GM03348 (cell line): ENCODE measurements around the gene CMTM5.
"Not testable (repeated sequence)": the region's sequence is repeated elsewhere in the genome, so short reads cannot be mapped to it uniquely, and the experiment has no call there.

ENCODE experiments used
- DNase-seq: peaks from one replicate; pipeline ENCODE4 v3.0.0; 2012; ENCODE audit warnings: low spot score

The CMTM5 gene

GRCh38 chr14:23399136-23399535 is 22.3 kb downstream of the CMTM5 start:
- DNase-seq, result no peak

- no peak for DNase-seq
Measured at GRCh38 chr14:23399591-23399990, 22.7 kb downstream of the CMTM5 start.

GRCh38 chr14:23400496-23401149 is 23.8 kb downstream of the CMTM5 start:
- not testable (repeated sequence) for DNase-seq

- no peak for DNase-seq
Measured at GRCh38 chr14:23401291-23401690, 24.4 kb downstream of the CMTM5 start.

GRCh38 chr14:23402296-23403138 is 25.7 kb downstream of the CMTM5 start:
- DNase-seq, result no peak

- no peak for DNase-seq
Measured at GRCh38 chr14:23403139-23403438, 26.2 kb downstream of the CMTM5 start.

- DNase-seq, result no peak
Measured at GRCh38 chr14:23403908-23404307, 27.1 kb downstream of the CMTM5 start.

GRCh38 chr14:23404331-23404900 is 27.6 kb downstream of the CMTM5 start:
- DNase-seq, result no peak

GRCh38 chr14:23405096-23405495 is 28.2 kb downstream of the CMTM5 start:
- no peak for DNase-seq

- DNase-seq, result no peak
Measured at GRCh38 chr14:23405516-23406025, 28.7 kb downstream of the CMTM5 start.

GRCh38 chr14:23406244-23406643 is 29.4 kb downstream of the CMTM5 start:
- DNase-seq, result no peak

GRCh38 chr14:23406725-23407355 is 30.0 kb downstream of the CMTM5 start:
- no peak for DNase-seq

GRCh38 chr14:23407516-23408306 is 30.9 kb downstream of the CMTM5 start, which contains the start of gene MYH6:
Gene MYH6 (minus strand): TSS chr14:23408273. CDS start chr14:23407223, 1,050 bp downstream.
- DNase-seq, result no peak

GRCh38 chr14:23408307-23408630 is 31.4 kb downstream of the CMTM5 start:
- no peak for DNase-seq

- no peak for DNase-seq
Measured at GRCh38 chr14:23409475-23409874, 32.6 kb downstream of the CMTM5 start.

- no peak for DNase-seq
Measured at GRCh38 chr14:23409966-23410635, 33.3 kb downstream of the CMTM5 start.

GRCh38 chr14:23411563-23412525 is 35.0 kb downstream of the CMTM5 start:
- no peak for DNase-seq

- no peak for DNase-seq
Measured at GRCh38 chr14:23413681-23414080, 36.8 kb downstream of the CMTM5 start.

- DNase-seq, result no peak
Measured at GRCh38 chr14:23414254-23414653, 37.4 kb downstream of the CMTM5 start.
